Activated CD8-positive, alpha-beta memory T cell treated with anti-CD3 and anti-CD28 coated beads for 36 hours (primary cell): Measurements from ENCODE around the gene SLC52A3. TPM values are rescaled to one million over a fixed set of nuclear protein-coding genes. Genes with fewer than 3 reads are reported as not detected.
"Not testable (repeated sequence)": the region's sequence is repeated elsewhere in the genome, so short reads cannot be mapped to it uniquely, and the experiment has no call there.

ENCODE experiments used
- CTCF ChIA-PET: fragments of 350-600 bp; sonication (Branson Sonifier 250); formaldehyde crosslinking; loops from one replicate; lab custom pipeline; 2021; ENCODE audit warnings: antibody characterized with exemption; lab: Charles Lee
- POLR2A ChIA-PET: fragments of 350-600 bp; sonication (Branson Sonifier 250); formaldehyde crosslinking; loops from one replicate; lab custom pipeline; 2021; ENCODE audit warnings: antibody characterized with exemption; lab: Charles Lee
- total RNA-seq, 2 experiments: library from RNA; stranded (reverse); gene quantifications; one replicate each; pipeline ENCODE4 v1.2.3, GENCODE V29; 2021

Gene SLC52A3
- not detected for total RNA-seq

GRCh38 chr20:768426-768978 lies at the start of gene SLC52A3:
SLC52A3 (minus strand) TSS chr20:768500; CDS start chr20:765774, 2,726 bp downstream.
- ChIA-PET CTCF (no interaction called here), POLR2A (no interaction called here)

- POLR2A ChIA-PET, result no interaction called here
- CTCF ChIA-PET, result interaction anchor here (0.8 to 8.5 kb wide), 6 partner anchors 15 to 151 kb away, joined by 3 to 107 read pairs (median 6); partner anchors contain the start of gene FAM110A
Measured at GRCh38 chr20:815914-816606, 47.8 kb upstream of the SLC52A3 start.

GRCh38 chr20:815226-815625 lies 46.9 kb upstream of the SLC52A3 start:
- ChIA-PET POLR2A (no interaction called here), CTCF (interaction anchor here (0.8 to 8.5 kb wide), 7 partner anchors 16 to 398 kb away, joined by 3 to 107 read pairs (median 4); partner anchors contain the start of gene FAM110A)

GRCh38 chr20:813390-813789 lies 45.1 kb upstream of the SLC52A3 start:
- POLR2A ChIA-PET, result no interaction called here
- CTCF ChIA-PET, result no interaction called here

GRCh38 chr20:812435-812814 lies 44.1 kb upstream of the SLC52A3 start:
- POLR2A ChIA-PET, CTCF ChIA-PET: not testable (repeated sequence)

GRCh38 chr20:811776-812434 lies 43.6 kb upstream of the SLC52A3 start:
- CTCF ChIA-PET, POLR2A ChIA-PET: not testable (repeated sequence)

GRCh38 chr20:805713-806112 lies 37.4 kb upstream of the SLC52A3 start:
- ChIA-PET CTCF (interaction anchor here (0.9 kb wide), 1 partner anchor 13 kb away, joined by 3 read pairs; no protein-coding TSS in a partner anchor), POLR2A (no interaction called here)

- ChIA-PET POLR2A (no interaction called here), CTCF (no interaction called here)
Measured at GRCh38 chr20:801678-802077, 33.4 kb upstream of the SLC52A3 start.

- CTCF ChIA-PET, result interaction anchor here (0.7 kb wide), 1 partner anchor 155 kb away, joined by 3 read pairs; no protein-coding TSS in a partner anchor
- POLR2A ChIA-PET, result not testable (repeated sequence)
Measured at GRCh38 chr20:800026-800425, 31.7 kb upstream of the SLC52A3 start.

GRCh38 chr20:798746-799145 lies 30.4 kb upstream of the SLC52A3 start:
- CTCF ChIA-PET, result not testable (repeated sequence)

GRCh38 chr20:796921-797320 lies 28.6 kb upstream of the SLC52A3 start:
- POLR2A ChIA-PET, result no interaction called here
- CTCF ChIA-PET, result no interaction called here

More at GRCh38 chr20:798746-799145, 30.4 kb upstream of the SLC52A3 start:
- POLR2A ChIA-PET, result not testable (repeated sequence)

- CTCF ChIA-PET, result no interaction called here
- POLR2A ChIA-PET, result no interaction called here
Measured at GRCh38 chr20:792248-792647, 23.9 kb upstream of the SLC52A3 start.

GRCh38 chr20:791056-791455 lies 22.8 kb upstream of the SLC52A3 start:
- ChIA-PET CTCF (no interaction called here), POLR2A (no interaction called here)

- CTCF ChIA-PET, result no interaction called here
Measured at GRCh38 chr20:787825-788224, 19.5 kb upstream of the SLC52A3 start.

GRCh38 chr20:779771-780170 lies 11.5 kb upstream of the SLC52A3 start:
- POLR2A ChIA-PET, result no interaction called here
- CTCF ChIA-PET, result no interaction called here

More at GRCh38 chr20:787825-788224, 19.5 kb upstream of the SLC52A3 start:
- POLR2A ChIA-PET, result no interaction called here

GRCh38 chr20:776165-776564 lies 7.9 kb upstream of the SLC52A3 start:
- ChIA-PET POLR2A (no interaction called here), CTCF (no interaction called here)

- ChIA-PET CTCF (no interaction called here), POLR2A (no interaction called here)
Measured at GRCh38 chr20:775679-776135, 7.4 kb upstream of the SLC52A3 start.

- POLR2A ChIA-PET, result no interaction called here
- CTCF ChIA-PET, result no interaction called here
Measured at GRCh38 chr20:774660-775057, 6.4 kb upstream of the SLC52A3 start.

GRCh38 chr20:774016-774659 lies 5.8 kb upstream of the SLC52A3 start:
- POLR2A ChIA-PET, result no interaction called here
- CTCF ChIA-PET, result no interaction called here

- CTCF ChIA-PET, result no interaction called here
- POLR2A ChIA-PET, result no interaction called here
Measured at GRCh38 chr20:772806-773205, 4.5 kb upstream of the SLC52A3 start.
